Activated naive CD4-positive, alpha-beta T cell treated with anti-CD3 and anti-CD28 coated beads, Interleukin-2, amount 50 U/mL, for 24 hours (primary cell): ENCODE measurements around the gene HNRNPK.
"Not testable (repeated sequence)": the region's sequence is repeated elsewhere in the genome, so short reads cannot be mapped to it uniquely, and the experiment has no call there.

ENCODE experiments used
- H3K27ac Mint-ChIP-seq: one replicate; pipeline ENCODE4 v1.8.0; 2021; ENCODE audit warnings: mild to moderate bottlenecking, mixed read lengths
- H3K27me3 Mint-ChIP-seq: one replicate; pipeline ENCODE4 v1.8.0; 2021; ENCODE audit warnings: mixed read lengths
- H3K36me3 Mint-ChIP-seq: one replicate; pipeline ENCODE4 v1.8.0; 2021; ENCODE audit warnings: mixed read lengths
- H3K4me1 Mint-ChIP-seq: one replicate; pipeline ENCODE4 v1.8.0; 2021; ENCODE audit warnings: mixed read lengths
- H3K4me3 Mint-ChIP-seq: one replicate; pipeline ENCODE4 v1.8.0; 2021; ENCODE audit warnings: mild to moderate bottlenecking, mixed read lengths
- H3K9me3 Mint-ChIP-seq: one replicate; pipeline ENCODE4 v1.8.0; 2021; ENCODE audit warnings: mixed read lengths

The HNRNPK gene

GRCh38 chr9:83960991-83961390 lies 19.0 kb downstream of the HNRNPK start:
- Mint-ChIP-seq H3K36me3 (peaks cover 3% of the 10 kb centered on the region), H3K27ac (no peak overlapping the region), H3K4me3 (no peak overlapping the region), H3K27me3 (no peaks in the 10 kb centered on the region), H3K4me1 (peaks cover 18% of the 10 kb centered on the region), H3K9me3 (no peaks in the 10 kb centered on the region)

- no peaks in the 10 kb centered on the region for H3K36me3 Mint-ChIP-seq
- H3K9me3 Mint-ChIP-seq, result no peaks in the 10 kb centered on the region
- no peak overlapping the region for H3K27ac Mint-ChIP-seq
- H3K4me3 Mint-ChIP-seq, result no peak overlapping the region
- no peaks in the 10 kb centered on the region for H3K27me3 Mint-ChIP-seq
- peaks cover 17% of the 10 kb centered on the region for H3K4me1 Mint-ChIP-seq
Observed at GRCh38 chr9:83959061-83959460, 21.0 kb downstream of the HNRNPK start.

GRCh38 chr9:83957248-83957513 lies 22.8 kb downstream of the HNRNPK start:
- Mint-ChIP-seq H3K27me3 (no peaks in the 10 kb centered on the region), H3K27ac (peak overlapping the region; percentile 88), H3K4me1 (peaks cover 17% of the 10 kb centered on the region), H3K9me3 (no peaks in the 10 kb centered on the region), H3K4me3 (peak overlapping the region; percentile 99), H3K36me3 (no peaks in the 10 kb centered on the region)

GRCh38 chr9:83956436-83957247 lies 23.4 kb downstream of the HNRNPK start:
- Mint-ChIP-seq H3K27me3 (no peaks in the 10 kb centered on the region), H3K36me3 (no peaks in the 10 kb centered on the region), H3K4me3 (peak overlapping the region; percentile 99), H3K27ac (peak overlapping the region; percentile 97), H3K9me3 (no peaks in the 10 kb centered on the region), H3K4me1 (peaks cover 17% of the 10 kb centered on the region)

- H3K36me3 Mint-ChIP-seq, result no peaks in the 10 kb centered on the region
Observed at GRCh38 chr9:83956086-83956435, 24.0 kb downstream of the HNRNPK start.

GRCh38 chr9:83948096-83948495 lies 31.9 kb downstream of the HNRNPK start:
- H3K4me3 Mint-ChIP-seq, H3K36me3 Mint-ChIP-seq, H3K9me3 Mint-ChIP-seq, H3K4me1 Mint-ChIP-seq, H3K27me3 Mint-ChIP-seq, H3K27ac Mint-ChIP-seq: not testable (repeated sequence)

More at GRCh38 chr9:83956086-83956435, 24.0 kb downstream of the HNRNPK start:
- Mint-ChIP-seq H3K27ac (peak overlapping the region; percentile 97), H3K27me3 (no peaks in the 10 kb centered on the region), H3K9me3 (no peaks in the 10 kb centered on the region), H3K4me3 (peak overlapping the region; percentile 99), H3K4me1 (peaks cover 17% of the 10 kb centered on the region)

- H3K4me1 Mint-ChIP-seq, result no peaks in the 10 kb centered on the region
- H3K4me3 Mint-ChIP-seq, result no peak overlapping the region
- no peaks in the 10 kb centered on the region for H3K27me3 Mint-ChIP-seq
- H3K9me3 Mint-ChIP-seq, result no peaks in the 10 kb centered on the region
- H3K27ac Mint-ChIP-seq, result no peak overlapping the region
- H3K36me3 Mint-ChIP-seq, result peaks cover 7% of the 10 kb centered on the region
Observed at GRCh38 chr9:83940590-83941303, 39.3 kb downstream of the HNRNPK start.

- H3K9me3 Mint-ChIP-seq, result no peaks in the 10 kb centered on the region
- peaks cover 6% of the 10 kb centered on the region for H3K36me3 Mint-ChIP-seq
- H3K27ac Mint-ChIP-seq, result no peak overlapping the region
- no peaks in the 10 kb centered on the region for H3K4me1 Mint-ChIP-seq
- no peak overlapping the region for H3K4me3 Mint-ChIP-seq
- H3K27me3 Mint-ChIP-seq, result no peaks in the 10 kb centered on the region
Observed at GRCh38 chr9:83937861-83938455, 42.1 kb downstream of the HNRNPK start.

- peaks cover 2% of the 10 kb centered on the region for H3K36me3 Mint-ChIP-seq
- H3K27me3 Mint-ChIP-seq, result no peaks in the 10 kb centered on the region
- H3K9me3 Mint-ChIP-seq, result no peaks in the 10 kb centered on the region
- H3K4me1 Mint-ChIP-seq, result peaks cover 7% of the 10 kb centered on the region
- H3K4me3 Mint-ChIP-seq, result no peak overlapping the region
- H3K27ac Mint-ChIP-seq, result no peak overlapping the region
Observed at GRCh38 chr9:83936523-83936922, 43.5 kb downstream of the HNRNPK start.

GRCh38 chr9:83935276-83935935 lies 44.6 kb downstream of the HNRNPK start:
- H3K36me3 Mint-ChIP-seq, result peaks cover 2% of the 10 kb centered on the region
- H3K4me1 Mint-ChIP-seq, result peaks cover 11% of the 10 kb centered on the region
- no peaks in the 10 kb centered on the region for H3K9me3 Mint-ChIP-seq
- H3K27ac Mint-ChIP-seq, result no peak overlapping the region
- no peak overlapping the region for H3K4me3 Mint-ChIP-seq
- H3K27me3 Mint-ChIP-seq, result no peaks in the 10 kb centered on the region

GRCh38 chr9:83934569-83935275 lies 45.3 kb downstream of the HNRNPK start:
- H3K4me1 Mint-ChIP-seq, result peaks cover 11% of the 10 kb centered on the region
- no peak overlapping the region for H3K4me3 Mint-ChIP-seq

GRCh38 chr9:83933790-83934189 lies 46.2 kb downstream of the HNRNPK start:
- Mint-ChIP-seq H3K27ac (no peak overlapping the region), H3K36me3 (no peaks in the 10 kb centered on the region), H3K9me3 (no peaks in the 10 kb centered on the region), H3K4me3 (no peak overlapping the region), H3K27me3 (no peaks in the 10 kb centered on the region), H3K4me1 (peaks cover 11% of the 10 kb centered on the region)

More at GRCh38 chr9:83934569-83935275, 45.3 kb downstream of the HNRNPK start:
- no peaks in the 10 kb centered on the region for H3K27me3 Mint-ChIP-seq
- peaks cover 2% of the 10 kb centered on the region for H3K36me3 Mint-ChIP-seq
- H3K27ac Mint-ChIP-seq, result no peak overlapping the region
- H3K9me3 Mint-ChIP-seq, result no peaks in the 10 kb centered on the region

- no peak overlapping the region for H3K27ac Mint-ChIP-seq
- H3K4me1 Mint-ChIP-seq, result peaks cover 11% of the 10 kb centered on the region
- no peaks in the 10 kb centered on the region for H3K9me3 Mint-ChIP-seq
- H3K36me3 Mint-ChIP-seq, result no peaks in the 10 kb centered on the region
- no peak overlapping the region for H3K4me3 Mint-ChIP-seq
- H3K27me3 Mint-ChIP-seq, result no peaks in the 10 kb centered on the region
Observed at GRCh38 chr9:83932851-83933250, 47.2 kb downstream of the HNRNPK start.

- no peak overlapping the region for H3K4me3 Mint-ChIP-seq
- H3K4me1 Mint-ChIP-seq, result peaks cover 11% of the 10 kb centered on the region
- H3K9me3 Mint-ChIP-seq, result no peaks in the 10 kb centered on the region
- H3K36me3 Mint-ChIP-seq, result no peaks in the 10 kb centered on the region
- no peak overlapping the region for H3K27ac Mint-ChIP-seq
- H3K27me3 Mint-ChIP-seq, result no peaks in the 10 kb centered on the region
Observed at GRCh38 chr9:83932011-83932410, 48.0 kb downstream of the HNRNPK start.

- no peaks in the 10 kb centered on the region for H3K9me3 Mint-ChIP-seq
- H3K4me1 Mint-ChIP-seq, result peaks cover 11% of the 10 kb centered on the region
- H3K27ac Mint-ChIP-seq, result no peak overlapping the region
- no peaks in the 10 kb centered on the region for H3K27me3 Mint-ChIP-seq
- no peak overlapping the region for H3K4me3 Mint-ChIP-seq
- H3K36me3 Mint-ChIP-seq, result no peaks in the 10 kb centered on the region
Observed at GRCh38 chr9:83930881-83931280, 49.1 kb downstream of the HNRNPK start.
